Smooth muscle cell (in vitro differentiated cells): ENCODE results near the gene NKX6-2. TPM values are rescaled to one million over a fixed set of nuclear protein-coding genes. Genes with fewer than 3 reads are reported as not detected.

Experiments used
- DNase-seq: peaks from one replicate; lab custom pipeline; 2025; ENCODE audit not compliant: unreplicated experiment; lab: John Stamatoyannopoulos, UW
- H2AFZ ChIP-seq: fragments of 200-600 bp; sonication (generic); 2 replicates; pipeline ENCODE4 v1.6.0; 2016; ENCODE audit warnings: antibody characterized with exemption, low read depth, mild to moderate bottlenecking
- H3F3A ChIP-seq: fragments of 200-600 bp; sonication (generic); 2 replicates; pipeline ENCODE4 v1.6.0; 2017; ENCODE audit warnings: antibody characterized with exemption, low read depth
- H3K27ac ChIP-seq: fragments of 200-600 bp; sonication (generic); 2 replicates; pipeline ENCODE4 v1.5.1; 2016; ENCODE audit warnings: low read depth, mild to moderate bottlenecking
- H3K27me3 ChIP-seq: fragments of 200-600 bp; sonication (generic); 2 replicates; pipeline ENCODE4 v1.6.1; 2016; ENCODE audit warnings: low read depth, mild to moderate bottlenecking
- H3K36me3 ChIP-seq: fragments of 200-600 bp; sonication (generic); 2 replicates; pipeline ENCODE4 v1.5.1; 2016; ENCODE audit warnings: low read depth
- H3K4me1 ChIP-seq: fragments of 200-600 bp; sonication (generic); 2 replicates; pipeline ENCODE4 v1.5.1; 2016; ENCODE audit warnings: low read depth
- H3K4me2 ChIP-seq: fragments of 200-600 bp; sonication (generic); 2 replicates; pipeline ENCODE4 v1.6.0; 2016; ENCODE audit warnings: mild to moderate bottlenecking
- H3K4me3 ChIP-seq: fragments of 200-600 bp; sonication (generic); 2 replicates; pipeline ENCODE4 v1.5.1; 2016; ENCODE audit warnings: mild to moderate bottlenecking
- H3K79me2 ChIP-seq: fragments of 200-600 bp; sonication (generic); 2 replicates; pipeline ENCODE4 v1.6.0; 2016; ENCODE audit warnings: low read depth, mild to moderate bottlenecking
- H3K9ac ChIP-seq: fragments of 200-600 bp; sonication (generic); 2 replicates; pipeline ENCODE4 v1.6.0; 2016; ENCODE audit warnings: low read depth
- H3K9me3 ChIP-seq: fragments of 200-600 bp; sonication (generic); replicated peaks from 2 replicates; pipeline ENCODE4 v1.5.1; 2016; ENCODE audit warnings: low read depth
- H4K20me1 ChIP-seq: fragments of 200-600 bp; sonication (generic); 2 replicates; pipeline ENCODE4 v1.6.0; 2016; ENCODE audit warnings: low read depth
- CTCF ChIP-seq: fragments of 200-600 bp; sonication (generic); IDR thresholded peaks from 2 replicates; pipeline ENCODE4 v1.5.1; 2017; ENCODE audit warnings: borderline replicate concordance, mild to moderate bottlenecking, antibody characterized with exemption; ENCODE audit not compliant: insufficient read depth, poor library complexity, severe bottlenecking
- WGBS: methylation state at CpG from one replicate; pipeline ENCODE4 v1.1.7; 2016; ENCODE audit warnings: low lambda C conversion rate; 5-methylcytosine and 5-hydroxymethylcytosine counted together
- polyA plus RNA-seq: library from polyadenylated mRNA; unstranded; fragments of >200 nt; fragmentation: Nextera tagmentation; extraction: Ambion mirVana; gene quantifications from 2 replicates; pipeline ENCODE4 v1.2.1, GENCODE V29; 2016
- total RNA-seq: library from RNA; depleted of rRNA; stranded (reverse); fragments of >200 nt; gene quantifications from 2 replicates; pipeline ENCODE4 v1.2.3, GENCODE V29; 2014

NKX6-2 gene
- total and polyA plus RNA-seq, 2 experiments from 2014 or later = 12.7 TPM; not detected in 1

GRCh38 chr10:132811891-132812481, 26.0 kb upstream of the NKX6-2 start:
- Histone ChIP-seq H3K4me3 (no peak overlapping the region), H3K9me3 (no peaks in the 10 kb centered on the region), H3F3A (no peaks in the 10 kb centered on the region), H3K4me2 (no peak overlapping the region), H3K4me1 (no peaks in the 10 kb centered on the region), H3K27me3 (no peaks in the 10 kb centered on the region), H3K9ac (no peak overlapping the region), H3K79me2 (no peaks in the 10 kb centered on the region), H4K20me1 (no peaks in the 10 kb centered on the region), H3K36me3 (no peaks in the 10 kb centered on the region), H3K27ac (no peak overlapping the region), H2AFZ (no peak overlapping the region)
- 90% methylated on average over 26 of the region's 26 CpGs for WGBS
- DNase-seq = no peak
- TF ChIP-seq CTCF = no peak

GRCh38 chr10:132810807-132811700, 25.1 kb upstream of the NKX6-2 start:
- Histone ChIP-seq H3K79me2 (no peaks in the 10 kb centered on the region), H2AFZ (no peak overlapping the region), H3K9me3 (no peaks in the 10 kb centered on the region), H3F3A (no peaks in the 10 kb centered on the region), H3K4me2 (no peak overlapping the region), H3K36me3 (no peaks in the 10 kb centered on the region), H3K4me1 (no peaks in the 10 kb centered on the region), H4K20me1 (no peaks in the 10 kb centered on the region), H3K27me3 (no peaks in the 10 kb centered on the region), H3K9ac (no peak overlapping the region), H3K4me3 (no peak overlapping the region), H3K27ac (no peak overlapping the region)
- no peak for DNase-seq
- TF ChIP-seq CTCF = no peak
- 88% methylated on average over 32 of the region's 33 CpGs for WGBS

GRCh38 chr10:132810141-132810806, 24.3 kb upstream of the NKX6-2 start:
- no peak for DNase-seq
- H3K27me3 ChIP-seq = no peaks in the 10 kb centered on the region
- no peaks in the 10 kb centered on the region for H3K79me2 ChIP-seq
- H3K9ac ChIP-seq = no peak overlapping the region
- WGBS = 88% methylated on average over 38 of the region's 39 CpGs
- H3K4me2 ChIP-seq = no peak overlapping the region
- H3K9me3 ChIP-seq = no peaks in the 10 kb centered on the region
- no peaks in the 10 kb centered on the region for H3K36me3 ChIP-seq
- H3K27ac ChIP-seq = no peak overlapping the region
- H2AFZ ChIP-seq = no peak overlapping the region
- H3F3A ChIP-seq = no peaks in the 10 kb centered on the region
- no peaks in the 10 kb centered on the region for H4K20me1 ChIP-seq
- TF ChIP-seq CTCF = no peak
- H3K4me1 ChIP-seq = no peaks in the 10 kb centered on the region
- H3K4me3 ChIP-seq = no peak overlapping the region
